Body of pancreas (tissue), 4 donors: Measurements from ENCODE around the gene MRPL16. TPM values are rescaled to one million over a fixed set of nuclear protein-coding genes. Genes with fewer than 3 reads are reported as not detected.

Experiments
- ATAC-seq: fragments of 150-250 bp; one replicate; pipeline ENCODE4 v1.9.1; 2016
- DNase-seq, 4 donors: peaks; one replicate each; pipeline ENCODE4 v3.0.0-alpha.2; 2019
- H3K27ac ChIP-seq, 4 donors: fragments of 200-600 bp; sonication (generic); 1 replicate in 3 of 4; 2 replicates in 1 of 4; pipeline versions ENCODE4 v1.5.1 to v1.6.1; 2016 to 2019; ENCODE audit warnings: mild to moderate bottlenecking in 1 of 4, mixed read lengths in 1 of 4, moderate library complexity in 1 of 4
- H3K27me3 ChIP-seq, 2 donors: fragments of 200-600 bp; sonication (generic); one replicate each; pipeline ENCODE4 v1.6.0; 2016; ENCODE audit warnings: mild to moderate bottlenecking in 1 of 2
- H3K36me3 ChIP-seq, 2 donors: fragments of 200-600 bp; sonication (generic); replicated peaks in 1 of 2; 2 replicates each; pipeline ENCODE4 v1.5.1; 2016; ENCODE audit warnings: low read depth in 2 of 2; ENCODE audit not compliant: insufficient read depth in 1 of 2
- H3K4me1 ChIP-seq: fragments of 200-600 bp; sonication (generic); one replicate; pipeline ENCODE4 v1.6.0; 2016
- H3K4me3 ChIP-seq, 2 donors: fragments of 200-600 bp; sonication (generic); 1 replicate in 1 of 2; 2 replicates in 1 of 2; pipeline ENCODE4 v1.5.1; 2016 to 2019
- H3K9me3 ChIP-seq, 3 donors: fragments of 200-600 bp; sonication (generic); 1 replicate in 2 of 3; 2 replicates in 1 of 3; pipeline ENCODE4 v1.5.1; 2016
- POLR2A ChIP-seq, 3 donors: fragments of 450-650 bp; IDR thresholded peaks; one replicate each; pipeline ENCODE4 v1.6.1; 2016; ENCODE audit warnings: antibody characterized with exemption in 3 of 3, mild to moderate bottlenecking in 2 of 3
- WGBS, 2 donors: methylation state at CpG; one replicate each; pipeline ENCODE4 v1.1.5; 2017; 5-methylcytosine and 5-hydroxymethylcytosine counted together
- intact Hi-C: fragments of 100-400 bp; cut with DNase I; formaldehyde crosslinking; loops from one replicate; pipeline ENCODE4 v1.15.1; 2023
- total RNA-seq, 2 donors: library from RNA; depleted of rRNA; stranded (reverse); fragments of >200 nt; gene quantifications; one replicate each; pipeline ENCODE4 v1.1.0, GENCODE V29; 2016
- TF ChIP-seq, protein P1 (sequence below), 7 experiments: fragments of 450-650 bp in 4 of 7; fragments of 200-600 bp in 3 of 7; sonication (generic) in 3 of 7; IDR thresholded peaks; one replicate each; pipeline ENCODE4 v1.5.1; 2016 to 2019; ENCODE audit warnings: antibody characterized with exemption in 7 of 7

Gene MRPL16
- total RNA-seq, 2 donors from 2014 or later, result 29.7 to 31.1 TPM

DNA sequence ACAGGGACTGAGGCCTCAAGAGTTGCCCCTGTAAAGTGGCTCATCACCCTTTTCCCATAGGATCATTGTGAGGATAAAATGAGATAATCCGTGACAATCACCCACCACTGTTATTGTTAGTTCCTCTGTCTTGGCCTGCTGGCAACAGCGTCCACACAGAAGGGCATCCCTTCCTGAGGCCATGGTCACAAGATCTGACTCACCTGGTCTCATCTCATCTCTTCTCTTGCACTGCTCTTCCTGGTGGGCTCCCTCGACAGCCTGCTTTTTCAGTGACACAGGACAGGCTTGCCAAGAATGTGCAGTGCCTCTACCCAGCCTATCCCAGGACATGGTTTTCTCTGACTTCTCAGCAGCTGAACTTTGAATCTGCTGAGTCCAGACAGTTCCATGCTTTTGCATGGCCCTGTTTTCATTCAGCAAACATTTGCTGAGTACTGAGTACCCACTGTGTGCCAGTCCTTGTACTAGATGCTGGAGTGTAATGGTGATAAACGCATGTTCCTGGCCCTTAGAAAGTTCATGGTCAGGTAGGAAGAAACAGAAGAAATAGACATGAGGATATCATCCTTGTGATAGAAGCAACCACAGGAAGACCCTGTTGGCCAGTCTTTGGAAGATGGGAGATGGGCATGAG, 52.1 kb downstream of the MRPL16 start:
- WGBS, 2 donors, result 77 to 81% methylated on average over 4 of the region's 4 CpGs
- H3K4me3 ChIP-seq, result no peak overlapping the region
- ATAC-seq (no peak), DNase-seq (no peak)
- H3K36me3 ChIP-seq, result no peaks in the 10 kb centered on the region
- H3K9me3 ChIP-seq, result no peaks in the 10 kb centered on the region
- TF ChIP-seq, protein P1, sequence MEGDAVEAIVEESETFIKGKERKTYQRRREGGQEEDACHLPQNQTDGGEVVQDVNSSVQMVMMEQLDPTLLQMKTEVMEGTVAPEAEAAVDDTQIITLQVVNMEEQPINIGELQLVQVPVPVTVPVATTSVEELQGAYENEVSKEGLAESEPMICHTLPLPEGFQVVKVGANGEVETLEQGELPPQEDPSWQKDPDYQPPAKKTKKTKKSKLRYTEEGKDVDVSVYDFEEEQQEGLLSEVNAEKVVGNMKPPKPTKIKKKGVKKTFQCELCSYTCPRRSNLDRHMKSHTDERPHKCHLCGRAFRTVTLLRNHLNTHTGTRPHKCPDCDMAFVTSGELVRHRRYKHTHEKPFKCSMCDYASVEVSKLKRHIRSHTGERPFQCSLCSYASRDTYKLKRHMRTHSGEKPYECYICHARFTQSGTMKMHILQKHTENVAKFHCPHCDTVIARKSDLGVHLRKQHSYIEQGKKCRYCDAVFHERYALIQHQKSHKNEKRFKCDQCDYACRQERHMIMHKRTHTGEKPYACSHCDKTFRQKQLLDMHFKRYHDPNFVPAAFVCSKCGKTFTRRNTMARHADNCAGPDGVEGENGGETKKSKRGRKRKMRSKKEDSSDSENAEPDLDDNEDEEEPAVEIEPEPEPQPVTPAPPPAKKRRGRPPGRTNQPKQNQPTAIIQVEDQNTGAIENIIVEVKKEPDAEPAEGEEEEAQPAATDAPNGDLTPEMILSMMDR (IDR thresholded peaks at IDR 0.05), result no peak
- no peak for TF ChIP-seq POLR2A (IDR thresholded peaks at IDR 0.05)
- H3K27me3 ChIP-seq, result no peaks in the 10 kb centered on the region
- H3K4me1 ChIP-seq, result peaks cover 53% of the 10 kb centered on the region
- intact Hi-C loops, result no loop called here
- no peak overlapping the region for H3K27ac ChIP-seq

DNA sequence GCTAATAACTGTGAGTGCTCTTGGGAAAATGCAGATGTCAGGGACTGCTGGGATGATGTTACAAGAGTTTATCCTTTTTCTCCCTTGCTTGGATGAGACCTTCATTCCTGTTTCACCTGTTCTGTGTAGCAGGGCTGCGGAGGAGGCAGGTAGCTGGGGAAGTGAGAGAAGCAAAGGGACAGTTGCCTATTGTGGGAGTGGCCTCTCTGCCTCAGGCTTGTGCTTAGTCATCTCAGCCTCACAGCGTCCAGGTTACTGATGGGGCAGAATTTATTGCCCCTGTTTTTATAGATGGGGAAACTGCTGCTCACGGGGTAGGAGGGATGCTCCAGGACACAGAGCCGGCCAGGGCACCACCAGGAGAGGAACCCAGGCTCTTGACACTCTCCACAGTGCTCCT, 53.7 kb downstream of the MRPL16 start:
- intact Hi-C loops, result no loop called here
- peaks cover 47% of the 10 kb centered on the region for H3K4me1 ChIP-seq
- no peak for TF ChIP-seq POLR2A (IDR thresholded peaks at IDR 0.05)
- TF ChIP-seq, protein P1 (IDR thresholded peaks at IDR 0.05), result no peak
- WGBS, 2 donors, result 31 to 43% methylated on average over 4 of the region's 4 CpGs
- H3K27ac ChIP-seq, result peak overlapping the region; percentile 96 to 98 (median 98)
- no peaks in the 10 kb centered on the region for H3K27me3 ChIP-seq
- ATAC-seq (no peak), DNase-seq (peak; percentile 45 to 65 (median 56))
- no peak overlapping the region for H3K4me3 ChIP-seq
- no peaks in the 10 kb centered on the region for H3K9me3 ChIP-seq
- H3K36me3 ChIP-seq, result no peaks in the 10 kb centered on the region

DNA sequence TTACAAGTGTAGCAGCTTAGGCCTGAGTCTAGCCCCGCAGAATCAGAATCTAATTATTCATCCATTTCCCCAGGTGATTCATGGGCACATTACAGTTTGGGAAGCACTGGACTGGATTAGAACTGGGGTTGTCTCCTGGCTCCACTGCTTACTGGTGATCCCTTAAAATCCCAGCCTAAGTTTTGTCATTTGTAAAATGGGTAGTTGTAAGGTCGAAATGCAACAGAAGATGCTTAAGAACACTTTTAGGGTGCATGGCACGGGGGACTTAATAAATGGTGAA, 54.1 kb downstream of the MRPL16 start:
- Histone ChIP-seq H3K36me3 (no peaks in the 10 kb centered on the region), H3K9me3 (no peaks in the 10 kb centered on the region), H3K27ac (peak overlapping the region; percentile 96 to 98 (median 98)), H3K27me3 (no peaks in the 10 kb centered on the region), H3K4me3 (no peak overlapping the region), H3K4me1 (peaks cover 45% of the 10 kb centered on the region)
- DNase-seq, result no peak
- no peak for TF ChIP-seq POLR2A (IDR thresholded peaks at IDR 0.05)
- TF ChIP-seq, protein P1 (IDR thresholded peaks at IDR 0.05), result no peak
- no peak for ATAC-seq
- 19 to 28% methylated on average over 3 of the region's 3 CpGs for WGBS, 2 donors
- intact Hi-C loops, result no loop called here

Other genes with a start within 250 kb of the MRPL16 start
- gene OSBP, start 195.0 kb downstream of the MRPL16 start, total RNA-seq, result 10 to 100 TPM; 28.5 to 30.3 TPM
- 1 to 10 TPM; 6.5 to 9.6 TPM for gene PATL1, start 141.7 kb downstream of the MRPL16 start, total RNA-seq
- not detected for gene OR10V1, start 96.9 kb downstream of the MRPL16 start, total RNA-seq
- gene STX3, start 55.4 kb downstream of the MRPL16 start, total RNA-seq, result 10 to 100 TPM; 31.6 to 56.7 TPM
- not detected for gene CBLIF, start 34.7 kb upstream of the MRPL16 start, total RNA-seq
- gene TCN1, start 55.7 kb upstream of the MRPL16 start, total RNA-seq, result 1 to 10 TPM in 1 of 2 donors, not detected in 1; 1.3 TPM
- gene OOSP3, start 68.0 kb upstream of the MRPL16 start, total RNA-seq, result not detected
- not detected for gene OOSP1, start 127.7 kb upstream of the MRPL16 start, total RNA-seq
- not detected for gene OOSP4A, start 153.3 kb upstream of the MRPL16 start, total RNA-seq
- not detected for gene OOSP4B, start 206.4 kb upstream of the MRPL16 start, total RNA-seq
- not detected for gene OOSP2, start 229.6 kb upstream of the MRPL16 start, total RNA-seq
- not detected for gene MS4A3, start 245.9 kb upstream of the MRPL16 start, total RNA-seq